ENCODE measurements around the gene HNMT. TPM values are rescaled to one million over a fixed set of nuclear protein-coding genes. Genes with fewer than 3 reads are reported as not detected.

Gene HNMT
- total RNA-seq, 2 donors from 2014 or later, result 43.9 to 83.2 TPM

DNA sequence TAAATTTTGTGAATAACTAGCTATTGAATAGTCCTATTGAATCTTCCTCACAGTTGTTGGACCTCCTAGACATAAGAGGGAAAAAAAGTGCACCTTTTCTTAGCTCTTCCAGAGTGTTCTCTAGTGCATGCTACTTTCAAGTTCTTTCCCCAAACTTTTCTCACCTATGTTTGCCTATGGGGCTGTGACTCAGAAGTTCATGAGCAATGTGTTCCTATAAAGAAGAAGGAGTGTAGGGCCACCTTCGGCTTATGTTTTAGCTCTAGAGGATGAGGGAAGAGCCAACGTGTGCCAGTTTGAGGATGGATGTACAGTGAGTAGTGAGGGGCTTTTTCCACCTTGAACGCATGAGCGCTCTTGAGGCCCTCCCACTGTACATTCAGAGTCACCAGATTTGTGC lies 27.0 kb upstream of the HNMT start:
- WGBS, result 84% methylated on average over 4 of the region's 4 CpGs
- no peak overlapping the region for H3K27ac ChIP-seq
- no peak for DNase-seq (ENCODE audit: low spot score)
- no peak overlapping the region for H3K4me3 ChIP-seq
- H3K4me1 ChIP-seq (replicated peaks), result no peaks in the 10 kb centered on the region
- H3K36me3 ChIP-seq, result no peaks in the 10 kb centered on the region
- H3K27me3 ChIP-seq (replicated peaks; ENCODE audit: insufficient read depth), result no peaks in the 10 kb centered on the region
- no peak for TF ChIP-seq POLR2AphosphoS5 (IDR thresholded peaks at IDR 0.05)
- TF ChIP-seq, protein P1, sequence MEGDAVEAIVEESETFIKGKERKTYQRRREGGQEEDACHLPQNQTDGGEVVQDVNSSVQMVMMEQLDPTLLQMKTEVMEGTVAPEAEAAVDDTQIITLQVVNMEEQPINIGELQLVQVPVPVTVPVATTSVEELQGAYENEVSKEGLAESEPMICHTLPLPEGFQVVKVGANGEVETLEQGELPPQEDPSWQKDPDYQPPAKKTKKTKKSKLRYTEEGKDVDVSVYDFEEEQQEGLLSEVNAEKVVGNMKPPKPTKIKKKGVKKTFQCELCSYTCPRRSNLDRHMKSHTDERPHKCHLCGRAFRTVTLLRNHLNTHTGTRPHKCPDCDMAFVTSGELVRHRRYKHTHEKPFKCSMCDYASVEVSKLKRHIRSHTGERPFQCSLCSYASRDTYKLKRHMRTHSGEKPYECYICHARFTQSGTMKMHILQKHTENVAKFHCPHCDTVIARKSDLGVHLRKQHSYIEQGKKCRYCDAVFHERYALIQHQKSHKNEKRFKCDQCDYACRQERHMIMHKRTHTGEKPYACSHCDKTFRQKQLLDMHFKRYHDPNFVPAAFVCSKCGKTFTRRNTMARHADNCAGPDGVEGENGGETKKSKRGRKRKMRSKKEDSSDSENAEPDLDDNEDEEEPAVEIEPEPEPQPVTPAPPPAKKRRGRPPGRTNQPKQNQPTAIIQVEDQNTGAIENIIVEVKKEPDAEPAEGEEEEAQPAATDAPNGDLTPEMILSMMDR (IDR thresholded peaks at IDR 0.05), result no peak
- no peak for TF ChIP-seq POLR2A (IDR thresholded peaks at IDR 0.05)
- H3K9me3 ChIP-seq, result no peaks in the 10 kb centered on the region
- intact Hi-C loops (cut with DNase I), result no loop called here

DNA sequence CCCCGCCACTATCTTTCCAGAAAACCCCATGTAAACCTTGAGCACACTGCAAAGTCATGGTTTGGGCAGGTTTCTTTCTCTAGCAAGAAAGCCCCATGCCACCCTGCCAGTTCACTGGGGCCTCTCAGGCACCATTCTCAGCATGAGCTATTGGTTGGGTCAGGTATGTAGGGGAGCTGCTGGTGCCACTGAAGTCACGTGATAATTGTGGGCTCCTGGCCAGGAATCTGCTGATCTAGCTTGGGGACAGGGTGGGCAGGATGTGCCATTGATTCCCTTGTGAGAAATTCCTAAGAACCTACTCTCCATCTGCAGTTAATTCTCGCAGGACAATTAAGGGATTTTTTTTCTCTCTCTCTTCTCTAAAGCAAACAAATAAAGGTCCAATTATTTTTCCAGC lies 26.5 kb upstream of the HNMT start:
- H3K9me3 ChIP-seq, result no peaks in the 10 kb centered on the region

DNA sequence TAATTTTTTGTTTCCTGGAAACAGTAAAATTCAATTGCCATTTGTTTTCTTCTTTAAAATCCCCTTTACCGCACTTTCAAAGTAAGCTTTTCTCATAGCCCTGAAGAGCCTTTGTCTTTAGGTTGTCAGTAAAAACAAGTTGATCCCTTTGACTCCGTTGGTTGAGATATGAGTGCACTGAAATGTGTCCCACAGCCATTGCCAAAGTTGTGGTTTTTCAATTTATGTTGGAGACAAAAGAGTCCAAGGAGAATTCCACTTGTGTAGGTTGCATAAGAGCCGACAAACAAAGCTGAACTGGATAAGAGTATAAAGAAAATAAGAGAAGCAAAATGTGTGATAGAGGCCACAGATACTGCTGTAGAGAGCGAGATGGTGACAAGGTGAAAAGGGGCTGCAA lies 26.1 kb upstream of the HNMT start:
- Histone ChIP-seq H3K27me3 (replicated peaks; ENCODE audit: insufficient read depth) (no peaks in the 10 kb centered on the region), H3K4me3 (no peak overlapping the region), H3K36me3 (no peaks in the 10 kb centered on the region), H3K9me3 (no peaks in the 10 kb centered on the region), H3K27ac (no peak overlapping the region), H3K4me1 (replicated peaks) (no peaks in the 10 kb centered on the region)
- DNase-seq (ENCODE audit: low spot score), result no peak
- WGBS, result 53% methylated on average over 4 of the region's 4 CpGs
- intact Hi-C loops (cut with DNase I), result no loop called here
- TF ChIP-seq, protein P1 (IDR thresholded peaks at IDR 0.05), result no peak
- TF ChIP-seq POLR2A (IDR thresholded peaks at IDR 0.05), result no peak
- no peak for TF ChIP-seq POLR2AphosphoS5 (IDR thresholded peaks at IDR 0.05)

More for the DNA sequence above, 26.5 kb upstream of the HNMT start:
- WGBS, result 57% methylated on average over 3 of the region's 3 CpGs
- Histone ChIP-seq H3K27ac (no peak overlapping the region), H3K27me3 (replicated peaks; ENCODE audit: insufficient read depth) (no peaks in the 10 kb centered on the region), H3K36me3 (no peaks in the 10 kb centered on the region), H3K4me1 (replicated peaks) (no peaks in the 10 kb centered on the region), H3K4me3 (no peak overlapping the region)
- intact Hi-C loops (cut with DNase I), result no loop called here
- TF ChIP-seq POLR2A (IDR thresholded peaks at IDR 0.05) (no peak), POLR2AphosphoS5 (IDR thresholded peaks at IDR 0.05) (no peak)
- TF ChIP-seq, protein P1 (IDR thresholded peaks at IDR 0.05), result no peak
- no peak for DNase-seq (ENCODE audit: low spot score)

DNA sequence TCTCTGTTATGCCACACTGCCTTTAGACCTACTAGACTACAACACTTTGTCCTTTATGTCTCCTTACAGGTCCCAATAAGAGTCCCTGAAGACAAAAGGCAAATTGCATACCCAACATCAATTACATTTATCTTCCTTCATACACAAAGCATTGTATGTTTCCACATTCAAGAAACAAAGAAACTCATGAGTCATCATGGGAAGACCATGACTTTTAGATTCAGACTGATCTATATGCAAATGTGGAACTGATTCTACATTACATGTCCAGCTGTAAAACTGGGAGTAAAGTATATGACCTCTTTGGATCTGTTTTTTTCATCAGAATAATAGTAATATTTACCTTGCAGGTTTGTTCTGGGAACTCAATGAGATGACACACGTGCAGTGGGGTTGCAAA lies 25.2 kb upstream of the HNMT start:
- intact Hi-C loops (cut with DNase I), result no loop called here
- H3K4me1 ChIP-seq (replicated peaks), result no peaks in the 10 kb centered on the region
- H3K9me3 ChIP-seq, result no peaks in the 10 kb centered on the region
- H3K36me3 ChIP-seq, result no peaks in the 10 kb centered on the region
- TF ChIP-seq, protein P1 (IDR thresholded peaks at IDR 0.05), result no peak
- TF ChIP-seq POLR2AphosphoS5 (IDR thresholded peaks at IDR 0.05) (no peak), POLR2A (IDR thresholded peaks at IDR 0.05) (no peak)
- no peak overlapping the region for H3K27ac ChIP-seq
- H3K4me3 ChIP-seq, result no peak overlapping the region
- DNase-seq (ENCODE audit: low spot score), result no peak
- no peaks in the 10 kb centered on the region for H3K27me3 ChIP-seq (replicated peaks; ENCODE audit: insufficient read depth)
- WGBS, result 97% methylated on average over 1 of the region's 1 CpG

DNA sequence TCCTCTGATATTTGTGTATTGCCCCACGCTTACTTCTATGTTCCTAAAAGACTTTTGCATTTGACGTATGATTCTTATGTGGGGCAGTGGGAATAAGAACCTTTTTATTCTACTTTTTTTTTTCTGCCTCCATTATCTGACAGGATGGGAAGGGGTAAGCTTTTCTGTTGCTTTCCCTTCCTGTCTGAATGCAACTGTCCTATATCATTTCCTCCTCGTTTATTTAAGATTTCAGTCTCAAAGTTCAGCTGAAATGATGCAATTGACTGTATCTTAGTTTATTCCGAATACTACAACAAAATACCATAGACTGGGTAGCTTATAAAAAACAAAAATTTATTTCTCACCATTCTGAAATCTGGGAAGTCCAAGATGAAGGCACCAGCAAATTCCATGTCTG lies 24.1 kb upstream of the HNMT start:
- TF ChIP-seq, protein P1 (IDR thresholded peaks at IDR 0.05), result no peak
- no peak for TF ChIP-seq POLR2A (IDR thresholded peaks at IDR 0.05)
- no peak for TF ChIP-seq POLR2AphosphoS5 (IDR thresholded peaks at IDR 0.05)
- no peaks in the 10 kb centered on the region for H3K9me3 ChIP-seq
- H3K4me3 ChIP-seq, result no peak overlapping the region
- no peaks in the 10 kb centered on the region for H3K4me1 ChIP-seq (replicated peaks)
- H3K27me3 ChIP-seq (replicated peaks; ENCODE audit: insufficient read depth), result no peaks in the 10 kb centered on the region
- intact Hi-C loops (cut with DNase I), result loop anchor here (10.0 kb wide), 1 partner anchor 435 kb away; no protein-coding TSS in a partner anchor
- DNase-seq (ENCODE audit: low spot score), result no peak
- WGBS, result 92% methylated on average over 4 of the region's 4 CpGs
- no peaks in the 10 kb centered on the region for H3K36me3 ChIP-seq
- H3K27ac ChIP-seq, result no peak overlapping the region

Measured in prostate gland (tissue), 2 donors.